HG03439 (cell line): ENCODE measurements around the gene DVL1.

Source experiments
- ATAC-seq: cut with Tn5 transposase; IDR thresholded peaks from one replicate; pipeline ENCODE4 v1.9.1; 2021; ENCODE audit warnings: mild to moderate bottlenecking, moderate library complexity; ENCODE audit not compliant: unreplicated experiment

The DVL1 gene

GRCh38 chr1:1299686-1300351 lies 49.4 kb downstream of the DVL1 start:
- ATAC-seq = no peak

- ATAC-seq = no peak
Measured at GRCh38 chr1:1298861-1299685, 50.1 kb downstream of the DVL1 start.

- no peak for ATAC-seq
Measured at GRCh38 chr1:1297802-1298424, 51.3 kb downstream of the DVL1 start.

GRCh38 chr1:1296070-1297061 lies 52.9 kb downstream of the DVL1 start:
- ATAC-seq = no peak

GRCh38 chr1:1295154-1295923 lies 53.9 kb downstream of the DVL1 start:
- no peak for ATAC-seq

GRCh38 chr1:1294250-1294890 lies 54.8 kb downstream of the DVL1 start:
- no peak for ATAC-seq

- ATAC-seq = no peak
Measured at GRCh38 chr1:1293263-1294249, 55.7 kb downstream of the DVL1 start.

GRCh38 chr1:1292851-1293250 lies 56.4 kb downstream of the DVL1 start:
- ATAC-seq = no peak

GRCh38 chr1:1292442-1292779 lies 56.8 kb downstream of the DVL1 start:
- ATAC-seq = no peak

GRCh38 chr1:1291548-1292441 lies 57.4 kb downstream of the DVL1 start:
- ATAC-seq = no peak

GRCh38 chr1:1291023-1291528 lies 58.1 kb downstream of the DVL1 start:
- no peak for ATAC-seq

- ATAC-seq = no peak
Measured at GRCh38 chr1:1290238-1290731, 58.9 kb downstream of the DVL1 start.

- ATAC-seq = no peak
Measured at GRCh38 chr1:1287288-1288110, 61.7 kb downstream of the DVL1 start.

GRCh38 chr1:1286313-1287261 lies 62.6 kb downstream of the DVL1 start:
- no peak for ATAC-seq
